GM12878 (cell line): Measurements from ENCODE around the gene HBQ1. TPM values are rescaled to one million over a fixed set of nuclear protein-coding genes. Genes with fewer than 3 reads are reported as not detected.

Source experiments
- BACH1 ChIP-seq: fragments of 450-650 bp; IDR thresholded peaks from 2 replicates; pipeline ENCODE4 v1.6.1; 2017; ENCODE audit warnings: mild to moderate bottlenecking, borderline replicate concordance
- CHD4 ChIP-seq: fragments of 200-600 bp; sonication (generic); IDR thresholded peaks from 2 replicates; pipeline ENCODE4 v1.6.1; 2016; ENCODE audit warnings: mild to moderate bottlenecking
- ESRRA ChIP-seq: IDR thresholded peaks from 2 replicates; pipeline ENCODE4 v1.6.1; 2012; ENCODE audit warnings: mild to moderate bottlenecking, low read length, improper control_type of control experiment
- GABPA ChIP-seq: IDR thresholded peaks from 2 replicates; pipeline ENCODE4 v1.6.1; 2014; ENCODE audit warnings: antibody characterized with exemption, low read depth, mild to moderate bottlenecking, inconsistent platforms
- HDAC2 ChIP-seq: fragments of 200-600 bp; sonication (generic); IDR thresholded peaks from 2 replicates; pipeline ENCODE4 v1.6.1; 2017
- IKZF1 ChIP-seq: fragments of 450-650 bp; conservative IDR thresholded peaks from 2 replicates; pipeline ENCODE4 v1.6.1; 2017; ENCODE audit warnings: antibody characterized with exemption, mild to moderate bottlenecking
- MEF2B ChIP-seq: fragments of 450-650 bp; IDR thresholded peaks from 2 replicates; pipeline ENCODE4 v1.6.1; 2018; ENCODE audit warnings: mild to moderate bottlenecking, moderate library complexity; ENCODE audit not compliant: partially characterized antibody, poor library complexity, severe bottlenecking
- MYC ChIP-seq: IDR thresholded peaks from 2 replicates; pipeline ENCODE4 v1.6.1; 2011; ENCODE audit warnings: mild to moderate bottlenecking, low read length, moderate library complexity, inconsistent platforms; ENCODE audit not compliant: insufficient read depth, insufficient replicate concordance, insufficient read length, severe bottlenecking
- POLR2A ChIP-seq: IDR thresholded peaks from 2 replicates; pipeline ENCODE4 v1.6.1; 2011; ENCODE audit warnings: low read depth, mild to moderate bottlenecking, low read length
- POLR2AphosphoS5 ChIP-seq: IDR thresholded peaks from 2 replicates; pipeline ENCODE4 v1.6.1; 2011; ENCODE audit warnings: mild to moderate bottlenecking, low read length, inconsistent platforms
- POU2F2 ChIP-seq: IDR thresholded peaks from 3 replicates; pipeline ENCODE4 v1.6.1; 2011; ENCODE audit warnings: low read depth, mild to moderate bottlenecking, low read length, borderline replicate concordance
- RAD51 ChIP-seq: fragments of 450-650 bp; IDR thresholded peaks from 2 replicates; pipeline ENCODE4 v1.6.1; 2016; ENCODE audit warnings: moderate library complexity, mild to moderate bottlenecking, inconsistent platforms
- RB1 ChIP-seq: fragments of 450-650 bp; formaldehyde crosslinking; IDR thresholded peaks from 2 replicates; pipeline ENCODE4 v1.6.1; 2017; ENCODE audit warnings: mild to moderate bottlenecking, borderline replicate concordance
- RELA ChIP-seq: fragments of 450-650 bp; IDR thresholded peaks from 2 replicates; pipeline ENCODE4 v1.8.0; 2014; ENCODE audit warnings: borderline replicate concordance; ENCODE audit not compliant: partially characterized antibody
- SMAD5 ChIP-seq: IDR thresholded peaks from 2 replicates; pipeline ENCODE4 v1.6.1; 2016; ENCODE audit warnings: antibody characterized with exemption, low read depth
- SMARCA5 ChIP-seq: fragments of 450-650 bp; IDR thresholded peaks from 2 replicates; pipeline ENCODE4 v1.6.1; 2017; ENCODE audit warnings: mild to moderate bottlenecking
- SMC3 ChIP-seq: IDR thresholded peaks from 2 replicates; pipeline ENCODE4 v1.6.1; 2011; ENCODE audit warnings: low read length, improper control_type of control experiment, borderline replicate concordance
- TAF1 ChIP-seq: IDR thresholded peaks from 2 replicates; pipeline ENCODE4 v1.6.1; 2011; ENCODE audit warnings: mild to moderate bottlenecking, low read depth, low read length, borderline replicate concordance
- TARDBP ChIP-seq: IDR thresholded peaks from 2 replicates; pipeline ENCODE4 v1.6.1; 2016; ENCODE audit warnings: borderline replicate concordance
- TCF12 ChIP-seq: IDR thresholded peaks from 2 replicates; pipeline ENCODE4 v1.6.1; 2011; ENCODE audit warnings: low read depth, mild to moderate bottlenecking, low read length
- TCF3 ChIP-seq: IDR thresholded peaks from 2 replicates; pipeline ENCODE4 v1.6.1; 2012; ENCODE audit warnings: low read depth, mild to moderate bottlenecking, low read length, borderline replicate concordance; ENCODE audit not compliant: insufficient read depth
- ZNF24 ChIP-seq: fragments of 450-650 bp; IDR thresholded peaks from 2 replicates; pipeline ENCODE4 v1.6.1; 2017; ENCODE audit warnings: antibody characterized with exemption, mild to moderate bottlenecking
- ZNF384 ChIP-seq: IDR thresholded peaks from 2 replicates; pipeline ENCODE4 v1.6.1; 2012; ENCODE audit warnings: low read depth, mild to moderate bottlenecking, low read length, improper control_type of control experiment, borderline replicate concordance
- polyA plus RNA-seq, 11 experiments: library from polyadenylated mRNA; depleted of rRNA in 4 of 11; unstranded in 6 of 11; stranded (reverse) in 5 of 11; fragments of >200 nt; fragmentation: Nextera tagmentation in 4 of 11; fragmentation: Illumina TruSeq in 1 of 11; extraction: Ambion mirVana in 4 of 11; extraction: Trizol in 1 of 11; gene quantifications; 1 replicate in 1 of 11; 2 replicates in 10 of 11; pipeline versions ENCODE4 v1.2.1 to v1.2.3, GENCODE V29; 2011 to 2016; ENCODE audit warnings: inconsistent platforms in 2 of 11, missing spikeins in 2 of 11, low read depth in 1 of 11
- total RNA-seq, 4 experiments: library from RNA; depleted of rRNA in 3 of 4; stranded (reverse); fragments of >200 nt in 3 of 4; fragmentation: Illumina TruSeq in 1 of 4; extraction: Trizol in 1 of 4; gene quantifications; 2 replicates each; pipeline versions ENCODE4 v1.2.1 to v1.2.3, GENCODE V29; 2013 to 2021
- TF ChIP-seq, protein P1 (sequence below): fragments of 450-650 bp; IDR thresholded peaks from 2 replicates; pipeline ENCODE4 v1.6.1; 2017; ENCODE audit warnings: mild to moderate bottlenecking, moderate library complexity
- TF ChIP-seq, protein P2 (sequence below): IDR thresholded peaks from 2 replicates; pipeline ENCODE4 v1.6.1; 2011; ENCODE audit warnings: mild to moderate bottlenecking, low read depth, low read length, moderate library complexity; ENCODE audit not compliant: insufficient replicate concordance

HBQ1 gene
- total and polyA plus RNA-seq, 10 of the 15 experiments (the other 5 are each of a cell fraction or from before 2014, with no cell fraction given): not detected

DNA sequence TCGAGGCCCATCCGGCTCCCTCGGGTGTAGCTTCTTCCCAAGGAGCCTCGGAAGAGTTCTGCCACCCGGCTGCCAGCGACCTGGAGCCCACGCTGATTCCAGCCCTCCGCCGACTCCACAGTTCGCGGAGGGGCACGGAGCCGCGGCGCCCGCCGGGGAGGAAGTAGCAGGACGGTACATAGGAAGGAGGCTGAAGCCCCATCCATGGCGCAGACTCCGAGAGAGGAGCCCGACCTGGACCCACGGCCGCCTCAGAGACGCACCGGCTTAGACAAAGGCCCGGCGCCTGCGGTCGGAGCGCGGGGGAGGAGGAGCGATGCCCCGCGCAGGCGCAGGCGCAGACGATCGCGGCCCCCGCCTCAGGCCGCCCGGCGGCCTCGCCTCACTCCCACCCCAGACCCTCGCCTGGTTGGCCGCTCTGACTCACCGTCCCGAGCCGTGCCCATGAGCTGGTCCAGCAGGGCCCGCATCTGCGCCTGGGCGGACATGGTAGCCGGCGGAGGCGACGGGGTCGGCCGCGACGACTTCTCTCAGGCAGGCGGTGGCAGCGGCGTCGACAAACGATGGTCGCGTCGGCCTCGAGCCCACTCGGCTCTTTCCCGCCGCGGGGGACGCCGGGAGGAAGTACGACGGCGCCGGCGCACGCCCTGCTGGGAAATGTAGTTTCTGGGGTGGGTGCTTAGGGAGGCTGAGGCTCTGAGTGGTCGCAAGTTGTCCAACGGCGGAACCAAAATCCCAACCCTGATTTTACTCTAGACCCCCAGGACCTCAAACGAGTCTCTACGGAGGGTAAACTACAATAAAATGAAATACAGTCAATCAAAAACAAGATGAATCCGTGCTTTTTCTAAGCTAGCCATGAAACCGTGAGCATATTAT is 48.8 kb downstream of the HBQ1 start, which contains the start of gene LUC7L (continued):
- TF ChIP-seq, protein P1, sequence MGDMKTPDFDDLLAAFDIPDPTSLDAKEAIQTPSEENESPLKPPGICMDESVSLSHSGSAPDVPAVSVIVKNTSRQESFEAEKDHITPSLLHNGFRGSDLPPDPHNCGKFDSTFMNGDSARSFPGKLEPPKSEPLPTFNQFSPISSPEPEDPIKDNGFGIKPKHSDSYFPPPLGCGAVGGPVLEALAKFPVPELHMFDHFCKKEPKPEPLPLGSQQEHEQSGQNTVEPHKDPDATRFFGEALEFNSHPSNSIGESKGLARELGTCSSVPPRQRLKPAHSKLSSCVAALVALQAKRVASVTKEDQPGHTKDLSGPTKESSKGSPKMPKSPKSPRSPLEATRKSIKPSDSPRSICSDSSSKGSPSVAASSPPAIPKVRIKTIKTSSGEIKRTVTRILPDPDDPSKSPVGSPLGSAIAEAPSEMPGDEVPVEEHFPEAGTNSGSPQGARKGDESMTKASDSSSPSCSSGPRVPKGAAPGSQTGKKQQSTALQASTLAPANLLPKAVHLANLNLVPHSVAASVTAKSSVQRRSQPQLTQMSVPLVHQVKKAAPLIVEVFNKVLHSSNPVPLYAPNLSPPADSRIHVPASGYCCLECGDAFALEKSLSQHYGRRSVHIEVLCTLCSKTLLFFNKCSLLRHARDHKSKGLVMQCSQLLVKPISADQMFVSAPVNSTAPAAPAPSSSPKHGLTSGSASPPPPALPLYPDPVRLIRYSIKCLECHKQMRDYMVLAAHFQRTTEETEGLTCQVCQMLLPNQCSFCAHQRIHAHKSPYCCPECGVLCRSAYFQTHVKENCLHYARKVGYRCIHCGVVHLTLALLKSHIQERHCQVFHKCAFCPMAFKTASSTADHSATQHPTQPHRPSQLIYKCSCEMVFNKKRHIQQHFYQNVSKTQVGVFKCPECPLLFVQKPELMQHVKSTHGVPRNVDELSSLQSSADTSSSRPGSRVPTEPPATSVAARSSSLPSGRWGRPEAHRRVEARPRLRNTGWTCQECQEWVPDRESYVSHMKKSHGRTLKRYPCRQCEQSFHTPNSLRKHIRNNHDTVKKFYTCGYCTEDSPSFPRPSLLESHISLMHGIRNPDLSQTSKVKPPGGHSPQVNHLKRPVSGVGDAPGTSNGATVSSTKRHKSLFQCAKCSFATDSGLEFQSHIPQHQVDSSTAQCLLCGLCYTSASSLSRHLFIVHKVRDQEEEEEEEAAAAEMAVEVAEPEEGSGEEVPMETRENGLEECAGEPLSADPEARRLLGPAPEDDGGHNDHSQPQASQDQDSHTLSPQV: peak; percentile 66; the same call in 1 of the 2 replicates
- TF ChIP-seq POLR2AphosphoS5: peak; percentile 97
- peak; percentile 82; the same call in 2 of the 3 replicates for TF ChIP-seq POU2F2
- TF ChIP-seq, protein P2, sequence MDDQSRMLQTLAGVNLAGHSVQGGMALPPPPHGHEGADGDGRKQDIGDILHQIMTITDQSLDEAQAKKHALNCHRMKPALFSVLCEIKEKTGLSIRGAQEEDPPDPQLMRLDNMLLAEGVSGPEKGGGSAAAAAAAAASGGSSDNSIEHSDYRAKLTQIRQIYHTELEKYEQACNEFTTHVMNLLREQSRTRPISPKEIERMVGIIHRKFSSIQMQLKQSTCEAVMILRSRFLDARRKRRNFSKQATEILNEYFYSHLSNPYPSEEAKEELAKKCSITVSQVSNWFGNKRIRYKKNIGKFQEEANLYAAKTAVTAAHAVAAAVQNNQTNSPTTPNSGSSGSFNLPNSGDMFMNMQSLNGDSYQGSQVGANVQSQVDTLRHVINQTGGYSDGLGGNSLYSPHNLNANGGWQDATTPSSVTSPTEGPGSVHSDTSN: no peak
- no peak for TF ChIP-seq ZNF384
- TF ChIP-seq SMAD5: peak; percentile 92
- TF ChIP-seq TCF3: peak; percentile 69; the same call in 1 of the 2 replicates
- TF ChIP-seq POLR2A: peak; percentile 100
- TF ChIP-seq IKZF1: peak; percentile 97
- peak; percentile 32 for TF ChIP-seq MYC
- peak; percentile 93; the same call in 1 of the 2 replicates for TF ChIP-seq RB1
- peak; percentile 96 for TF ChIP-seq TARDBP
- TF ChIP-seq MEF2B: peak; percentile 67
- no peak for TF ChIP-seq HDAC2
- no peak for TF ChIP-seq CHD4
- peak; percentile 69 for TF ChIP-seq RELA
- TF ChIP-seq SMC3: 0 out of 2 replicates have a peak, but pooled peaks have one; percentile 5
- peak; percentile 94 for TF ChIP-seq GABPA
- TF ChIP-seq BACH1: peak; percentile 93
- peak; percentile 85; the same call in 1 of the 2 replicates for TF ChIP-seq TAF1
- TF ChIP-seq ZNF24: peak; percentile 58; the same call in 1 of the 2 replicates
- TF ChIP-seq SMARCA5: peak; percentile 77; the same call in 1 of the 2 replicates
- no peak for TF ChIP-seq RAD51
- no peak for TF ChIP-seq ESRRA
- TF ChIP-seq TCF12: peak; percentile 68; the same call in 1 of the 2 replicates
